NCI-H1930 (cell line): Measurements from ENCODE around the gene CACNA1C.

Source experiments
- DNase-seq, 2 experiments: peaks; one replicate each; lab custom pipeline; 2025; lab: John Stamatoyannopoulos, UW

The CACNA1C gene

DNA sequence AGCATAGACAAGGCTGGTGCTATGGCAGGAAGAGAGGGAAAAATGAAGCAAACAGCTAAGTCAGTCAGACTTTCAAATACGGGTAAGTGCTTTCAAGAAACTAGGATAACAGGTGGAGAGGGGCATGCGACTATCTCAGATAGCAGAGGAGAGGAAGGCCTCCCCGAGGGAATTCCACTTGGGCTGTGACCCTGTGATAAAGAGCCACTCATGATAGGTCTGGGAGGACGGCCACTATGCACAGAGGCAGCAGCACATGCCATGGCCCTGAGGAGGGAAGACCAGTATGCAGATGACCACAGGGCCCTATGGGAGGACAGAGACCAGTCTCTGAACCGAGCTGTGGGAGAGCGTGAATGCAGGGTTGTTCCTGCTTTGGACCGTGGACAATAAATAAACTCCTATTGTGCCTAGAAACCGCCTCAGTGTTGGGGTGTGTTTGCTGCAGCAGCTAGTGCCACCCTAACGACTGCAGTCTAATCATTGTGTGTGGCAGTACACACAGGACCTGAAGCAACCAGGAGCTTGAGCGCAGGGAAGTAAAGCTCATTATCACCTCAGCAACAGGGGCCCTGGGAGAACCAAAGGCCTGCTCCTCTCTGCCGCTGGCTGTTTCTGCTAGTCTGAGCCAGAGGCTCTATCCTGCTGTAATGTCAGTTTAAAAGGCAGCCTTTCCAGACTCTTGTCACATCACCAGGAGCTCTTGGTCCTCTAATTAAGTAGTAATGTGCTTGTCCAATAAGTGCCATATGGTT, 119.1 kb downstream of the CACNA1C start:
- no peak for DNase-seq

DNA sequence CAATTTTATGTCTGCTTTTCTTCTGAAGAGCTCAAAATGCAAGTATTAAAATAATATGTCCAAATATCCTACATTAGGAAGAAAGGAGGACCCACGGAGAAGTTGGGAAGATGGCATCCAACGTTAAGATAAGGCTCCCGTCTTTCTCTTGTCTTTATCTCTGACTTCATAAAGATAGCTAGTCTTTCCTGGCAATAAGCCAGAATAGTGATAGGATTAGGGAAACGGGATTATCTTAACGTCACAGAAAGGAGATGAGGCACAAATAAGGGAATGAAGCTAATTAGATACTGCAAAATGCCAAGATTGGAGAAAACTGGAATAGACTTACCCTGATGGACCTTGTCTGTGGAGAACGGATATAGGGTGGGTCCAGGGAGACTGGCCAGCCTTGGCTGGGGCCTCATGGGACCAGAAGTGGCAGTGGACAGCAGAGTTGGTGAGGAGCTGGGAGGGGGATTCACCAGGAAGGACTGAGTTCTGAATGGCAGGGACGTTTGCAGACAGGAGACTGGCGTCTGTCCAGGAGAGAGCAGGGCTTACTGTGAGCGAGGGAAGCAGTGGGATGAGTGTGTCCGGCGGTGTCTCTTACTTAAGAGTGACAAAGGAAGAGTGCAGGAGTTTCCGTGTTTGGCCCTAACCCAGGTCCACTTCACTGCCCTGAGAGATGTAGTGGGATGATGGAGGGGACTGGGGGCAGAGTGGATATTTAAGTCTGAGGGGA, 119.9 kb downstream of the CACNA1C start:
- no peak for DNase-seq

DNA sequence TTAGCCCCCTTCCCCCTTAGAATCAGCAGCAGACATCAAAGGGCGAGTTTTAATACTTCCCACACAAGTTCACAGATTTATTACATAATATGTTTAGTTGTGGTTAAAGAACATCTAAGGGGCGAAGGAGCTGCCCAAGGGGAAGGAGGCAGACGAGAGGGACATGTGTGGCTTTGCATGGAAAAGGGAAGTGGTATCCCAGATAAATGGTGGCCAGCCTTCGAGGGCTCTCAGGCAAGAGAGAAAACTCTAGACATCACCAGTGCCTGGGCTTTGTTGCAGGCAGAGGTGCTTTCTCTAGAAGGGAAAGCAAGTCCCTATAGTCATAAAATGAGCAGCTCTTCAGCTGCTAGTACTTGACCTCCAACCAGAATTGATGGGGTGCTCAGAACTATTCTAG, 121.2 kb downstream of the CACNA1C start:
- no peak for DNase-seq

DNA sequence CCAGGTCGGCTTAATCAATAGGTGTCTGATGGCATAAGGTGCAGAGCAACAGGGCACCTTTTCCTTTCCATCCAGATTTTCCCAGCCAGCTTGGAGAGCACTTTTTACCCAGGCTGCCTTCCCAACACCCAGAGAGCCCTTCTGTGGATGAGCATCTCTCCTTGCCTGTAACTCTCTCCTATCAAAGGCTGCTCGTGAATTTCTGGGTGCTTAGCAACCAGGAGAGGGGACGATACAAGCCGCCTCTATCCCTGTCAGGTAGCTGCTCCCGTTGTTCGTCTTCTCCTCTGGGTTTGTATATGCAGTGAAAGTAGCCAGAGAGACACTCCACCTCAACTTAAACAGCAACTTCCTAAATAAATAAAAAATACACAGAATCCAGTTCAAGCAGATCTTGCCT, 124.2 kb downstream of the CACNA1C start:
- no peak for DNase-seq

DNA sequence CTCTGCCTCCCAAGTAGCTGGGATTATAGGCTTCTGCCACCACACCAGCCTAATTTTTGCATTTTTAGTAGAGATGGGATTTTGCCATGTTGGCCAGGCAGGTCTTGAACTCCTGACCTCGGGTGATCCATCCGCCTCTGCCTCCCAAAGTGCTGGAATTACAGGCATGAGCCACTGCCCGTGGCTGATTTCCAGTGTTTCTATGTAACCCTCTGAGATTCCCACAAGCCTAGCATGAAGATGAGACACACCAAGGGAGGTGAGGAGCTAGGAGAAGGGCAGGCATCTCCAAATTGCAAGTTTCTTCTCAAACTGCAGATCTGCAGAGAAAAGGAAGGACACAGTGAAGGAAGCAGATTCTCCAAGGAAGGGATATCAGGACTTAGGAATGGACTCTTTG, 125.0 kb downstream of the CACNA1C start:
- DNase-seq = no peak

DNA sequence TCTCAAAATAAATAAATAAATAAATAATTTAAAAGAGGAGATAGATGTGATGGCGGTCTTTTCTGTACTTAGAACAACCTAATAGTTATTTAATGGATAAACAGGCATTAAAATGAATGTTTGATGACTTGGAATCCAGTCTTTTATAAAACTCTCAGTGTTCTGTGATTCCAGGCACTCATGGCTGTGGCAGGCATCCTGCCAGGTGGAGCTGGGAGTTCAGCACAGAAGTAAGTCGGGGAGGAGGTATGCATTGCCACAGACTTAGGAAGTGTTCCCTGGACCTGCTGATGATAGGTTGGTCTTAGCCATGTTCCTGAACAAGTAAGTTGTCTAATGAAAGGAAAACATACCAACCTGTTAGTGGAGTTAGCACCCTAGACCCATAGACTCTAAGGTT, 126.3 kb downstream of the CACNA1C start:
- DNase-seq = no peak

DNA sequence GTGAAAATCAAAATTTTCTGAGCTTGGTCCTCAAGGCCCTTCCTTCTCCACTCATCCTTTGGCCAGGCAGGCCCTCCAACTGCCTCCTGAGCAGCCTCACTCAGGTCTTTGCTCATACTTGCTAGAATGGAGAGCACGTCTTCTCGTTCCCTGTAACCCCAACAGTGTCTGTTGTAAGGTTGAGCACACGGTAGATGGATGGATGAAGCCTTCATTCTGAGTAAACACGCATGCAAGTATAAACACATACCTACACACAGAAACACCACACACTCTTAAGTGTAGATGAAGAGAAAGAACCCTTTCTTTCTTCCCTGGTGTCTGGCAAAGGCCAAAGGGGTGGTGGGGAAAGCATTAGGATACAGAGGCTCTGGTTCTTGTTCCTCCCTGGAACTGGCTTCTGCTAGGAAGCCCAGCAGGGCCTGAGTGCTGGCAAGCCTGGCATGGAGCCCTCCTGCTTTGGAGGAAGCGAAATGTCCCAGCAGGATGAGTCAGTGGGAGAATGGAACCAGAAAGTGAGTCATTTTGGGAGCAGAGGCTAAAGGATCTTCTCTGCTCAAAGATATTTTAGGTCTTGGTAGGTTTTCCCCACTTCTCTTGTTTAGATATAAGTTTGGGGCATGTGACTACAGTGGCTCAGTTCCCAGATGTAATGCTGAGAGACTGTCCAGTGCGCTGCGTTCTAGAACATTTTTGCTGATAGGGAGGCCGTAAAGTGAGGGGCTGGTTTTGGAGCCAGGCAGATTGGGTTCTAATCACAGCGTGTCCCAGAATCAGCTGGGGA, 127.4 kb downstream of the CACNA1C start:
- DNase-seq = no peak

DNA sequence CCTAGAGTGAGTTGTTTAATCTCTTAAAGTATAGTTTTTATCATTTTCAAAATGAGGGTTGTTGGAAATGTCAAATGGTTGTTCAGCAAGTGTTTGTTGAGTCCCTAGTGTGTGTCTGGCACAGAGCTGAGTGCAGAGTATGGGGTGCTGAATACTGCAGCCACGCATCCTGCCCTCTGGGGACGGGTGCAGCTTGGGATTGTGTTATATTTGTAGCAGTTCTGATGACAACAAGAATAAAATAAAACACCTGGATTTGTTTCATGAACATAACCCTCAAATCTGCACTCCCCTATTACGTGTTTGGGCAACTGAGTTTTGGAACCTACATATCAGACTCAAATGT, 127.9 kb downstream of the CACNA1C start:
- no peak for DNase-seq

DNA sequence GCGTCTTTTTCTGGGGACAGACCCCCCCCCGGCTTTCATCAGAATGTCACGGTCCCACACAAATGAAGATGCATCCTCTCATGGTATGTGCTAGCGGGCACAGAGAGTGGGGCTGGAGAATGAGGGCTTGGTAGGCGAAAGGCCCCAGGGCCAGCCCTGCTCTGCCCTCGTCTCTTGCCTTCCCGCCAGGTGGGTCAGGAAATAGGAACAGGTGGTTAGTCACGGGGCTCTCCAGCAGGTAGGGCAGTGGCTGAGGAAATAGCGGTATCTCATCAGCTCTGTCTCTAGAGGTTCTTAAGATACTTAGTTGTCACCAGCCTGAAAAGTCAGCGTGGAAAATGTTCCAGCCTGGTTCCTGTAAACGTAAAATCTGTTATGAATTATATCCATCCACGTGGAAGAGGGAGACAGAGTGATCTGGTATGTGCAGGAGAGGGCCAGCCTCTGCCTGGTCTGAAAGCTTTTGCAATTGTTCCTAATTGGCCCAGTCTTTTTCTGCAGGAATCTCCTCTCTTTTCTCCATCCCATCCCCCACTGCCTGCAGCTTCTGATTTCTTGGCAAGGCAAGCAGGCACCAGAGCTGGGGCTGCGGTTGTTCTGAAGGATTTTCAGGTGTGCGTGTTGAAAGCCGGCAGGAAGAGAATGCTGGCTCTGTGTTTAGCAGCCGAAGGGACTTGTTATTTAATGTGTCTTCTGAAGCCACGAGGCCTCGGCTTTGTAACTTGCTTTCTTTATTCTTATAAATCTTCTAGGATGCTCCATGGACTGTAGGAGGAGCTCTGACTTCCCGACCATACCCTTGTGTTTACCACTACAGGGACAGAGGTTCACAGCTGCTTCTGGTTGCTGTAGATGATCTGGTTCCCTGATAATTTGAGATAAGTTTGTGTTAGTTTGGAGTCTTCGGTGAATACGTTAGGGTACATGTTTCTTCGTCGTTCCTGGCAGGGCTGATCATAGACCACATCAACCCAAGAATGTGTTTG, 131.1 kb downstream of the CACNA1C start:
- no peak for DNase-seq

DNA sequence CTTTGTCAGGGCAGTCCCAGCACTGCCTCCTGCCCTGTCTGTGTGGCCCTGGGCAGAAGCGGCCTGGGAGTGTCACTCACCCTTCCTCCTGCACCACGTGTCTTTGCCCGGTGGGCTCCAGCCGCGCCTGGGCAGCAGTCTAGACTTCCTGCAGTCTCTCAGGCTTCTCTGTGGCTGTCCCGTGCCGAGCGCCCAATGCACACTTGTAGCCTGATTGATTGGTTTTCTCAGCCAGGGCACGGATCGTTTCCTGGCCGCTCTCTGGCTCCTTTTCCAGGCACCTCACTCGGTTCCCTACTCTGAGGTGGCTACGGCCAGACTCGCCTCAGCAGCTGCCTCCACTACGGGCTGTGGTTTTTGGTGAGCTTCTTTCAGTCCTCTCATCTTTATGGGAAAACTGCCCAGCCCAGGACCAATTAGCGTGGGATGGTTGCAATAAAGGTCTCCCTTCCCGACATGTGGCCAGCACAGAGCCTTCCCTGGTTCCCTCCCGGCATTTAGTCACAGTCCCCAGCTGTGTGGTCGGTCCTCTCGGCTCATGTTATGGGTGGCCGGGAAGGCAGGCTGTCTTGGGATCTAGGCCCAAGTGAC, 133.1 kb downstream of the CACNA1C start:
- no peak for DNase-seq

DNA sequence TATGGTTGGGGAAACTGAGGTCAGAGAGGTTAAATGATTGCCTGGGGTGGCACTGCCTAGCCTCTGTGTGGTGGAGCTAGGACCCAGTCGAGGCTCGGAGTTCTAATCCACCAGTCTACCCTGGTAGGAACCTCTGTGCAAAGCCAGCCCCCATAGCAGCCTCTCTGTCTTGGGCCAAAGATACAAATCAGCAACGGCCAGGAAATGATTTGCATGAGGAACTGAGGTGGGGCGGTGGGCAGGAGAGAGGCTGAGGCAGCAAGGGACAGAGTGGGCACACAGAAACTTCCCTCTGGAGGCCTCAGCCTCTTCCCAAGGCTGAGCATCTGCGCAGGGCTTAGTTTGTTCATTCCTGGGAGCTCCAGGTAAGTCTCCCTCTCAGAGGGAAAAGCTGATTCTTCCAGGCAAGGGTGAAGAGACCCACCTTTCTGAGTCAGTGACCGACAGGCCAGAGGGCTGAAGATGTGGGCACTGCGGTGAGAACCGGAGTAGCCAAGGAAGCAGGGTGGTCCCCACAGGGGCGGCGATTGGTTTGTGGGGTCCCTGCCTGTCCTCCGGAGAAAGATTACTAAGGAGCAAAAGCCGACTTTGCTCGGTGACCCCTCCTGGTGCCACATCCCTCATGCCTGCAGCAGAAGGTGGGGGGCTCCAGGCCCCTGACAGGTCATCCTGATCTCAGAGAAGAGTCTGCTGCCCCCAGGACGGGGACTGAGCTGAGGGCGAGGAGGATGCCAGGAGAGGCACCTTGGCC, 134.6 kb downstream of the CACNA1C start:
- DNase-seq = no peak

DNA sequence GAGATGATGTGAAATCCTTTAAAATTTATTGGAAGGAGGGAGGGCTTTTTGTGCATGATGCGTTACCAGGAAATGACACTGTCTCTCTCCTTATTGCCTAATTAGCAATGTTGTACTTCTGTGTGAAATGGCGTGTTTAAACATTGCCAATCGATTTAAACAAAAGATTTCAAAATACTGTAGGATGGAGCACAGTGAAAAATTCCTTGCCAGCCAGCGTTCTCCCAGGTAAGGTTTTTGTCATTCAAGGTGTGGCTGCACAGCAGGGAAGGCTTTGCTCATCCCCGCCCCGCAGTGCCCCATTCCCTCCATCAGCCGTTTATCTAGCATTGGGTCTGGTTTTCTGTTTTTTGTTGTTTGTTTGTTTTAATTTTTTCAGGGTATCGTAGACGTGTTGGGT, 137.3 kb downstream of the CACNA1C start:
- no peak for DNase-seq

DNA sequence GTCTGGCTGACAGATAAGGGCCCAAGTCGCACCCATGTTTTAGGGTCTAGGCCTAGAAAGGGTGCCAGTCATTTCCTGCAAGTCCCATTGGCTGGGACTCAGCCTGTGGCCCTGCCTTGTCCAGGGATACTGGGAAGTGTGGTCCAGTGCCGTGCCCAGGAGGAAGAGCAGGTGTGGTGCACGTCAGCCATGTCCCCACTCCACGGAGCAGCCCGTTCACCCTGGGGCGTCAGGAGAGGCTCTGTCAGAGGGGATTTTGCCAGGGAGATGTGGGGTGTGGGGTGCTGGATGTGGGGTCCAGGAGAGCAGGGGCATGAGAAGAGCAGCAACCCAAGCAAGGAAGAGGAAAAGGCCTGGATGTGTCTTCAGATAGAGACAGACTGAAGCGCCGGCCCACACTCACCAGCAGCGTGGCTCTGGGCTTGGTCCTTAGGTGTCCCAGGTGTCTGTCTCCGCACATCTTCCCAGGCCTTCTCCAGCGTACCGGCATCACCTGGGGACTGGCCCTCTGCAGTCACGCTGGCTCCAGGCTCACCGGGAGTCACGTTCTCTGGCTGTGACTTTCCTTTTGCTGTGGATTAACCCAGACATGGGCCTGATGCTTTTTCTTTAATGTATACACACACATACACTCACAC, 138.2 kb downstream of the CACNA1C start:
- DNase-seq = no peak

DNA sequence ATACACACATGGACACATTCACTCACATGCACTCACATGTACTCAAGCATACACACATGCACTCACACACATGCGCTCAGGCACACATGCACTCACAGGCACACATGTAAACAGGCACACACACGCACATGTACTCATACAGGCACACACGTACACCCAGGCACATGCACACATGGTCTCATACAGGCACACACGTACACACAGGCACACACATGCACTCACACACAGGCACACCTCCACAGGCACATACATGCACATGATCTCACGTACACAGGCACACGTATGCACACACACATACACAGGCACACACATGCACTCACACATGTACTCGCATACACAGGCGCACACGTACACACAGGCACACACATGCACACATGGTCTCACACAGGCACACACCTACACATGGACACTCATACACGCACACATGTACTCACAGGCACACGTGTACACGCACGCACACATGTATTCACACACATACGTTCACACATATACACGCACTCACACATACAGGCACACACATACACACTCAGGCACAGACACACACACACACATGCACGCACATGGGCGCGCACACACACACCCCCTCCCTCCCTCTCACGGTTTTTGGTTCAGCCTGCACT, 138.9 kb downstream of the CACNA1C start:
- no peak for DNase-seq

DNA sequence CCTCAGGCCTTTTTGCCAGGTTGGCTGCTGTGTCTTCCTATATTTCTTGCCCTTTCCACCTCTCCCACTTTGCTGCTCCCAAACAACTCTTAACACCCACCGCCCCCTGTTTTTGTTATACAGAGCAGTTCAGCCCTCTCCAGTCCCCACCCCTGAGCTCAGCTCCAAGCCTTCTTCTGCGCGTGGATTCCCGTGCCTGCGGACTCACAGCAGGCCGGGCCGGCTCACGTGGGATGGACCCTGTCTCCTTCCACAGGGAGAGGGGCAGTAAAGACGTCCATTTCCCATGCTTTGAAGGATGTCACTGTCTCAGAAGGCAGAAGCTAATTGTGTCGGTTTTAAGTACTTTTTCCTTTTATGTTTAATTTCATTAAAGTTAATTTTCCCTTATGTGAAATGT, 139.4 kb downstream of the CACNA1C start:
- DNase-seq = no peak

DNA sequence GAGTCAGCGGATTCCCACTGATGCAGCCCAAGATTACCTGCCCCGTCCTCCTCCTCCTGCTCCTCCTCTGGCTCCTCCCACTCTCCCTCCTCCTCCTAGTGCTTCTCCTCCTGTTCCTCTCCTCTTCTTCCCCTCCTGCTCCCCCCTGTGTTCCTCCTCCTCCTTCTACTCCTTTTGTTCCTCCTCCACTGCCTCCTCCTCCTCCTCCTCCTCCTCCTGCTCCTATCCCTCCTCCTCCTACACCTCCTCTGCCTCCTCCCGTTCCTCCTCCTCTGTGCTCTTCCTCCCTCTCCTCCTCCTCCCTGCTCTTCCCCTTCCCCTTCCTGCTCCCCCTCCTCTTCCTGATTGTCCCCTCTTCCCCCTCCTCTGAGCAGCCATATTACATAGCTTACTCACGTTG, 141.3 kb downstream of the CACNA1C start:
- no peak for DNase-seq

DNA sequence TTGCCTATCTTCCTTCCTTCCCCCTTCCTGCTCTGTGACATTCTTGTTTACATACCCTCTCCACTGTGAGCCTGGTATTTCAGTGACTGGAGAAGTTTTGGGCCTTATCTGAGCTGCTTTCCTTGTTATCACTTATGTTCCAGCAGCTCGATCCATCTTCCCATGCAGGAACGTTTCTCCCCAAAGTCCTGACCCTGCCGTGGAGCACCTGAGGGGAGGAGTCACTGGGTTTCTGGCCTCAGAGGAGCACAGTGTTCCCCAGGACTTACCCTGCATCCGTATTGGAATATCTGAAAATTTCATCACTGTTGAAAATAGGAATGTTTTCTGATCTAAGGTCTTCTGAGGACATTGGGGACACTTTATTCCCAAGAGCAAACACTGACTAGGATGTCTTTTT, 141.8 kb downstream of the CACNA1C start:
- DNase-seq = no peak

DNA sequence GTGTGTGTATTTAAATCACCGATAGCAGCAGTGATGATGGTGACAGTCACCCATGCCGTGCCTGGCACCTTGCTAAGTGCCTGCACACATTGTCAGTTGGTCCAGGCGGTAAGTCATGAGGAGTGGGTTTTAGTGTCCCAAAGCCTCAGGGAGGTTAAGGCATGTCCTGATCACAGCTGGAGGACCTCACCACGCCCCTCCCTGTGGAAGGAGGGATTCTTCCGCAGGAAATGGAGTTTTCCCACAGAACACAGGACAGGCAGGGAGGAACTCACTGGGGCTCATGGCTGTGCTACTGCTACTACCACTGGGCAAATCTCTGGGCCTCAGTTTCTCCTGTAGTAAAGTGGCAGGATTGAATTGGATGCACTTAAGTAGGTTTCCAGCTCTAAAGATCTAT, 142.3 kb downstream of the CACNA1C start:
- no peak for DNase-seq

DNA sequence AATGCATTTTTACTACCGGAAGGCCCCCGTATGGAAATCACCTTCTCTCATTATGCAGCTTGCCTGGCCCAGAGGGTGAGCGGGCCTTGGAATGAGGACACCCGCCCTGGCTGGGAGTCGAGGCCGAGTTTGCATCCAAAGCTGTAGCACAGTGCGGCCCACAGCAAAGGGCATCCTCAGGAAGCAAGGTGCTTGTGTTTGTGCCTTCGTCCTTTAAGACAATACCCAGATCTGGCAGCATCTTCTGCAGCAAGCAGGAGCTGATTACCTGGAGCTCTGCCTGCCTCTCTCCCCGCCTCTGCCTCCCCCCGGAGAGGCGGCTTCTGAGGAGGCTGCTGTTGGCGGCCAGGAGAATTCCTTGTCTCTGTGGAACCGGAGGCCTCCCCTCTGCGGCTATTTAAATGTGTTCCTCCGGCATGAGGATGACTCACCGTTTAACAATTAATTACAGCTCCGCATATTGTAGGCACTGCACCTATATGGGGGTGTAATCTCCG, 145.3 kb downstream of the CACNA1C start:
- DNase-seq = no peak

DNA sequence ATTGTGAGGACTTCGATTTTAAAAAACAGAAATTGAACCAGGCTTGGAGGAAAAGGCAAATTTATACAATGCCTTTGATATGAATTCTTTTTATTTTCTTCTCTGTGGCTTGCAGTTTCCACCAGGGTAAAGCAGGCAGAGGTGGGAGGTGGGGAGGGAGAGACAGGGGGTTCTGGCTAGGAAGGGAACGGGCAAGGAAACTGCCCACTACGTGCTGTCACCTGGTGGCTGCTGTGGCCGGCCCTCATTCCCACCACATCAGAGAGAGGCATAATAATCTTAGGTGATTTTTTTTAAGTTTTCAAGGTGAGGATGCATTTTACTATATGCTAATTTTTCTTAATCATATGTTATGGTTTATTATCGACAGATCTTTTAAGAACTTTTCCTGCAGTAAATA, 145.8 kb downstream of the CACNA1C start:
- no peak for DNase-seq
